GM23248 (cell line): ENCODE data around the gene DDX18.

Source experiments
- EZH2 ChIP-seq: fragments of 200-600 bp; sonication (generic); IDR thresholded peaks from 2 replicates; pipeline ENCODE4 v1.6.1; 2018; ENCODE audit warnings: antibody characterized with exemption, mild to moderate bottlenecking; ENCODE audit not compliant: insufficient read depth, poor library complexity, severe bottlenecking
- EZH2phosphoT487 ChIP-seq: fragments of 200-600 bp; sonication (generic); IDR thresholded peaks from 2 replicates; pipeline ENCODE4 v1.6.1; 2018; ENCODE audit warnings: antibody characterized with exemption, moderate library complexity, mild to moderate bottlenecking, low read depth; ENCODE audit not compliant: insufficient read depth

- no peak for TF ChIP-seq EZH2phosphoT487
- no peak for TF ChIP-seq EZH2
Observed at GRCh38 chr2:117834992-117835391, 20.5 kb downstream of the DDX18 start.
